ENCODE results near the gene CFAP91.

- TF ChIP-seq CTCF (conservative IDR thresholded peaks at IDR 0.05 in 1 of 2, IDR thresholded peaks at IDR 0.05 in 1 of 2; ENCODE audit: extremely low read depth in 1 of 2, insufficient read depth in 1 of 2, low read depth in 1 of 2, low read length in 2 of 2), result no peak
- TF ChIP-seq EZH2 (IDR thresholded peaks at IDR 0.05; ENCODE audit: borderline replicate concordance, low read length), result no peak
These were observed 31.0 kb downstream of the CFAP91 start for GRCh38 chr3:119733812-119734211.
